ENCODE measurements around the gene AKAP6.

Gene AKAP6

DNA sequence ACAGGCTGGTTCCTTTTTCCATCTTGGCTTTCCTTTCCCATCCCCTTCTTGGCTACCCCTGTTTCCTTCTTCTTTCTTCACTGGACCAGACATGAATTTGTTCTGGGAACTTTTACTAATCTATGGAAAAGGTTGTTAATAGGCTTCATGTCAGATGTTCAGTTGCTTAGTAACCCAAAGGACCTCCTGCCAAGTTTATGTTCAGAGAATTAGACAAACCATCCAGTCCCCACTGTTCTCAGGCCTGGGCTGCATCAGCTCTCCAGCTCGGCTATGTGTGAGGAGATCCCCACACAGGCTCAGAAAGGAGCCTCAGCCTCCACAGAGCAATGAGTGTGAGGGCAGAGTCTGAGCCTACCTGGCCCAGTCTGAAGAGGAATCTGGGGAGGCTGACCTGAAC lies 78.0 kb downstream of the AKAP6 start:
- no peak for FAIRE-seq

- no peak for FAIRE-seq
Measured at GRCh38 chr14:32408018-32408417, 78.9 kb downstream of the AKAP6 start.

- no peak for FAIRE-seq
Measured at GRCh38 chr14:32412103-32412502, 83.0 kb downstream of the AKAP6 start.

GRCh38 chr14:32412532-32412931 lies 83.4 kb downstream of the AKAP6 start:
- no peak for FAIRE-seq

- FAIRE-seq: no peak
Measured at GRCh38 chr14:32413967-32414640, 85.0 kb downstream of the AKAP6 start.

- FAIRE-seq: no peak
Measured at GRCh38 chr14:32414808-32415255, 85.7 kb downstream of the AKAP6 start.

DNA sequence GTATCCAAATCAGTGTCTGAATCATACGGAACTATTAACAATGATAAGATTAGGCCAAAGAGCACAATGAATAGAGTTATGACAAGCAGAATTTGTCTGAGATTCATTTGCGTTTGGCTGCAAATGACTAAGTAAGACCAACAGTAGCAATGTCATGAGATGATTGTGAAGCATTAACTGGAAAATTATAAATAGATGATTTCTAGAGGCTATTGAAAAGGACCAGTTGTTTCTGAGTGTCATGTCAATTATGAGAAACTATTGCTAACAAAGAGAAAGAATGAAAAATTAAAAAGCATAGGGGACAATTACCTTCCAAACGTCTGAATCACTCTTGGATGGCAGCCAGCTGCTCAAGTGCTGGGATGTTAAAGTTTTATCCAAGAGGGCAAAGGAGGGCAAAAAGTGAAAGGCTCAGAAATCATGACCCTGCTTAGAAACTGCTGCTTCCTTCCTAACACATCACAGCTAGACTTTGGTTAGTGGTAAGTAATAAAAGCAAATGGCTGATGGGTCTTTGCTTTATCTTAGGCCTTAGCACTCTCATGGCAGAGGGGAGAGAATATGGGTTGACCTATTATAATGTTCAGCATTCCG lies 89.0 kb downstream of the AKAP6 start:
- no peak for FAIRE-seq

- FAIRE-seq: no peak
Measured at GRCh38 chr14:32419429-32419828, 90.3 kb downstream of the AKAP6 start.

DNA sequence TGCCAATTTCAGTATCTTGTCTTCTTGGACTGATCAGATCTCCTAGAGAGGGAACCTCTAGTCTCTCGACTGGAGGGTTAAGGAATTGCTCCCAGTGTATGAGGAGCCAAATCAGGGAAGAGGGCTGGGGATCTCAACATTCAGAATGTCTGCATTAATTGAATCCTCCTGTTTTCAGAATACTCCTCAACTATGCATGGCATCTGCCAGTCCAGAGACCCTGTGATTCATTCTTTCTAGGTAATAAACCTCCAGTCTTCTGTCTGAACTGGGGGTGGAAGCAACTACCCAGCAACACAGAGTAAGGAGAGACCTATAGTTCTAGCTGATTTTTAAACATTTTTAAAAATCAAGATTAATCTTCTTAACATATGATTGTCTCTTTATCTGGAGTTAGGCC lies 92.7 kb downstream of the AKAP6 start:
- FAIRE-seq: no peak

DNA sequence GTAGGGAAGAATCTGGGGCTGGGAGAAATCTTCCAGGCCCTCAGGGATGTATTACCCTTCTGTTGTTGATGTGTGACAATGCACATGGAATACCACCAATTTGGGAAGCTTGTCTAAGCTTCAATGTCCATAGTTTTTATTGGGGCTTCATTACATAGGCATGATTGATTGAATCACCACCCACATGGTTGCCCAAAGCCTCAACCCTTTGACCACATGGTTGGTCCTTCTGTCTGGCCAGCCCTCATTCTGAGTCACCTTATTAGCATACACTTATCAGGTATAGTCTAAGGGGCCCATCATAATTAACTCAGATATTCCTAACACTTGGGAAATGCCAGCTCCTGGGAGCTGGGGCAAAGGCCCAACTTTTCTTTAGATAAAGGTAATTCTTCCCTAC lies 93.3 kb downstream of the AKAP6 start:
- FAIRE-seq: no peak

DNA sequence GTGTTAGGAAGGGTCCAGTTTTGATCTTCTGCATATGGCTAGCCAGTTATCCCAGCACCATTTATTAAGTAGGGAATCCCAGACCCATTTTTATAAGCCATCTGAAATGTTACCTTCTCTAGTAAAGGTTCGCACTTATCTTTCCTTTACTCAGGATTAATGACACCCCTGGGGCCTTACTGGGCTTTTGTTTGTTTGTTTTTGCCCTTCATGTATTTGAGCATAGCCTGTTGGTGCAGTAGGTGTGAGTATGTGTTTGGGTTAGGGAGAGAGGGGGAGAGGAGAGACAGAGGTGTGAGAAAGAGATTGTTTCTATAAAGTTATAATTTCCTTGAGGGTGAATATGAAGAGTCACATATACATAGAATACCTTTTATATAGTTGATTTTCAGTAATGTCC lies 96.9 kb downstream of the AKAP6 start:
- no peak for FAIRE-seq

GRCh38 chr14:32426586-32427388 lies 97.7 kb downstream of the AKAP6 start:
- FAIRE-seq: no peak

GRCh38 chr14:32427726-32428528 lies 98.8 kb downstream of the AKAP6 start:
- no peak for FAIRE-seq

GRCh38 chr14:32428875-32429274 lies 99.8 kb downstream of the AKAP6 start:
- FAIRE-seq: no peak

DNA sequence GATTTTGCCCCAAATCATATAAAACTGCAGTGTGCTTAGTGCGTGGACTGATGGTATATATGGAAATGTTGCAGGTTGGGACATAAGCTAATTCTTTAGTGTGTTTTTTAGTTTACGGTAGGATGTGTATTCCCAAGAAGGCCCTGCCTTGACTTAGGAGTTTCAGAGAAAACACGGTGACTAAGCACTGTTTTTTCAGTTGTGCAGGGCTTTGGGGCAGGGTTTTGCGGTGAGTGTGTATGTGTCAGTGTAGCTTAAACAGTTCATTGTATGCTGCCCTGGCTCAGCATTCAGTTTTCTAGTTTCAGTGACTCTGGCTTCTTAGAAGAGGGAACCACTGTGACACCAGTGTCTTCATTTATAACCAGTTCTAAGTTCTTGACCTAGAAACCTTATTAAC lies 101.2 kb downstream of the AKAP6 start:
- FAIRE-seq: no peak

DNA sequence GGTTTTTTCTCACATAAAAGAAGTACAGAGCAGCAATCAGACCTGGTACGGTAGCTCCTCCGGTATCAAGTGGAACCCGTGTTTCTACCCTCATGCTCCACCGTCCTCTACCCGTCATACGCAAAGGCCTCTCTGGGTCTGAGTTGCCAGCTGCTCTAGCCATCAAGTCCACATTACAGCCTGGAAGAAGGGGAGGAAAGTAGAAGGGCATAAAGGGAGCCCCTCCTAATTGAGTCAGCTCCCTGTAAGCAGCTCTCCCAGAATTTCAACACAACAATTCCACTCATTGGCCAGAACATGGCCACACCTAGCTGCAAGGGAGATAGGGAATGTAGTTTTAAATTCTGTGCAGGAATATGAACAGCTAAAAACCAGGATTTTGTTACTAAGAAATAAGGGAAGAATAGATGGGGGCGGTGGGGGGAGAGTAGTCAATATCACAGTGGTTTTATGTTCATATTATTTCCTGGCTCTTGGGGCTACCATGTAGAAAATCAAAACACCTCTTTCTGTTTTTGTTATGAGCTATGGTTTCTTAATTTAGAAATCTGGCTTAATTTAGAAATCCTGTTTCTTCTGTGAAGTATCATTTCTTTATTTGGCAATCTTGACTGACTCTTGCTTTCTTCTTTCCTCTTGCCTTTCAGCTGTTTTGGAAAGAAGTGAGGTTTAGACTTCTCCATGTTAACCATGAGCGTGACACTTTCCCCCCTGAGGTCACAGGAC lies 103.9 kb downstream of the AKAP6 start:
- FAIRE-seq: no peak

DNA sequence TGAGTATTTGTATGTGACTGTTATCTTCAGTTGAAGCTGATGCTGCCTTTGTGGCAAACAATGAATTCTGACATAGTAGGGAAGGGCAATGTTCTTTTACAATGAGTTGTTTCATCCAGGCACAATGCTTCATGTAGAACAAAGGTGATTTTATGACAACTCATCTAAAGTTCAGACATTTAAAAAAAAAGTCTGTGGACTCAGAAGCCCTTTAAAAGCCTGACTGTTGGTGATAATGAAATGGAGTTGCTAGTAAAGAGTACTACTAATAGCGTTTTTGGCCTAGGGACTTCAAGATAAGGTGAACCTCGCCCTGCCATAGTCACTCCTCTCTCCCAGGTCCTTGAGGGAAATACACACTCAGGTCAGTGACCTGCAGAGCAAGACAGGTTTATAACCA lies 105.1 kb downstream of the AKAP6 start:
- FAIRE-seq: no peak

GRCh38 chr14:32434880-32435279 lies 105.8 kb downstream of the AKAP6 start:
- no peak for FAIRE-seq

DNA sequence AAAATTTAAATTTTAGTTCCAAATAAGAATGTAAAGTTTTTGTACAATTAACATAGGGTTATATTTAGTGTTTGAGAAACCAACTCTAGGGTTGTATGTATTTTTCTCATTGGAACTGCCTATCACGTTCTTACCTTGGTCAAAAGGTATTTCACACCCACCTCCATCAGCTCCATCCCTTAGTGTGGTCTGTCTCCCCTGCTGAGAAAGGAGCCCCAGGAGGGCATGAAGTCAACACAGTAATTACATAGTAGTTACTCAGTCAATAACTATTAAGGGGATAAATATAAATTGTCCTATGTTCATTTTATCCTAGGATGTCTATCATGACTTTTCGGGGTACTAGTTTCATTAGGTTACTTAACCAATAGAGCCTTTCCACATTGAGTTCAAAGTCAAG lies 106.3 kb downstream of the AKAP6 start:
- no peak for FAIRE-seq

GRCh38 chr14:32436993-32437392 lies 107.9 kb downstream of the AKAP6 start:
- FAIRE-seq: no peak

GRCh38 chr14:32438517-32438916 lies 109.4 kb downstream of the AKAP6 start:
- no peak for FAIRE-seq

- no peak for FAIRE-seq
Measured at GRCh38 chr14:32443890-32444661, 115.0 kb downstream of the AKAP6 start.
